Measurements from ENCODE around the gene MEGF6.
A peak's percentile ranks its signal among the peaks of the same experiment; 100 is the strongest.

Gene MEGF6

GRCh38 chr1:3627515-3628253 lies 16.4 kb upstream of the MEGF6 start:
- no peaks in the 10 kb centered on the region for H3K9me3 ChIP-seq (ENCODE audit: control insufficient read depth, insufficient read depth, low read length)
- H3K9me2 ChIP-seq (replicated peaks; ENCODE audit: control insufficient read depth, low read length): no peaks in the 10 kb centered on the region
- no peak for TF ChIP-seq CTCF (IDR thresholded peaks at IDR 0.05; ENCODE audit: low read depth, low read length, poor library complexity, severe bottlenecking)
- TF ChIP-seq EZH2phosphoT487 (IDR thresholded peaks at IDR 0.05; ENCODE audit: borderline replicate concordance, low read length): no peak
- H3K4me3 ChIP-seq (ENCODE audit: low read length): no peak overlapping the region
- peaks cover 5% of the 10 kb centered on the region; the same call in 1 of the 2 replicates for H3K27me3 ChIP-seq (ENCODE audit: control insufficient read depth, low read length)
- no peak overlapping the region for H3K27ac ChIP-seq (ENCODE audit: low read depth, low read length)
- H4K20me1 ChIP-seq (ENCODE audit: control insufficient read depth, insufficient read depth, low read depth, low read length): no peaks in the 10 kb centered on the region
- H3K4me1 ChIP-seq (ENCODE audit: control insufficient read depth, low read length): peaks cover 13% of the 10 kb centered on the region
- H3F3A ChIP-seq (ENCODE audit: control insufficient read depth, insufficient read depth): no peaks in the 10 kb centered on the region
- H3K79me2 ChIP-seq (ENCODE audit: control insufficient read depth, low read length): no peaks in the 10 kb centered on the region
- H3K4me2 ChIP-seq (ENCODE audit: low read length): no peak overlapping the region
- H3K36me3 ChIP-seq (ENCODE audit: control insufficient read depth, low read length): peaks cover 16% of the 10 kb centered on the region

GRCh38 chr1:3626025-3626424 lies 14.7 kb upstream of the MEGF6 start:
- H3F3A ChIP-seq (ENCODE audit: control insufficient read depth, insufficient read depth): no peaks in the 10 kb centered on the region
- peaks cover 13% of the 10 kb centered on the region for H3K4me1 ChIP-seq (ENCODE audit: control insufficient read depth, low read length)
- H3K79me2 ChIP-seq (ENCODE audit: control insufficient read depth, low read length): no peaks in the 10 kb centered on the region
- peaks cover 5% of the 10 kb centered on the region; the same call in 1 of the 2 replicates for H3K27me3 ChIP-seq (ENCODE audit: control insufficient read depth, low read length)
- no peaks in the 10 kb centered on the region for H3K9me3 ChIP-seq (ENCODE audit: control insufficient read depth, insufficient read depth, low read length)
- H3K9me2 ChIP-seq (replicated peaks; ENCODE audit: control insufficient read depth, low read length): no peaks in the 10 kb centered on the region
- H3K36me3 ChIP-seq (ENCODE audit: control insufficient read depth, low read length): peaks cover 16% of the 10 kb centered on the region
- H3K4me2 ChIP-seq (ENCODE audit: low read length): peak overlapping the region; percentile 62
- H3K27ac ChIP-seq (ENCODE audit: low read depth, low read length): no peak overlapping the region
- no peaks in the 10 kb centered on the region for H4K20me1 ChIP-seq (ENCODE audit: control insufficient read depth, insufficient read depth, low read depth, low read length)
- H3K4me3 ChIP-seq (ENCODE audit: low read length): peak overlapping the region; percentile 97
- TF ChIP-seq EZH2phosphoT487 (IDR thresholded peaks at IDR 0.05; ENCODE audit: borderline replicate concordance, low read length) (no peak), CTCF (IDR thresholded peaks at IDR 0.05; ENCODE audit: low read depth, low read length, poor library complexity, severe bottlenecking) (no peak)

GRCh38 chr1:3625151-3625907 lies 14.0 kb upstream of the MEGF6 start:
- Histone ChIP-seq H3F3A (ENCODE audit: control insufficient read depth, insufficient read depth) (no peaks in the 10 kb centered on the region), H3K36me3 (ENCODE audit: control insufficient read depth, low read length) (peaks cover 13% of the 10 kb centered on the region), H4K20me1 (ENCODE audit: control insufficient read depth, insufficient read depth, low read depth, low read length) (no peaks in the 10 kb centered on the region), H3K79me2 (ENCODE audit: control insufficient read depth, low read length) (no peaks in the 10 kb centered on the region), H3K27ac (ENCODE audit: low read depth, low read length) (no peak overlapping the region), H3K27me3 (ENCODE audit: control insufficient read depth, low read length) (peaks cover 5% of the 10 kb centered on the region; the same call in 1 of the 2 replicates), H3K4me3 (ENCODE audit: low read length) (peak overlapping the region; percentile 97), H3K9me2 (replicated peaks; ENCODE audit: control insufficient read depth, low read length) (no peaks in the 10 kb centered on the region), H3K4me1 (ENCODE audit: control insufficient read depth, low read length) (peaks cover 13% of the 10 kb centered on the region), H3K9me3 (ENCODE audit: control insufficient read depth, insufficient read depth, low read length) (no peaks in the 10 kb centered on the region), H3K4me2 (ENCODE audit: low read length) (peak overlapping the region; percentile 62)
- TF ChIP-seq EZH2phosphoT487 (IDR thresholded peaks at IDR 0.05; ENCODE audit: borderline replicate concordance, low read length) (no peak), CTCF (IDR thresholded peaks at IDR 0.05; ENCODE audit: low read depth, low read length, poor library complexity, severe bottlenecking) (no peak)
